Activated CD4-positive, alpha-beta T cell treated with anti-CD3 and anti-CD28 coated beads for 1 hour (primary cell): ENCODE measurements around the gene LHB.
"Not testable (repeated sequence)": the region's sequence is repeated elsewhere in the genome, so short reads cannot be mapped to it uniquely, and the experiment has no call there.

Experiments used
- DNase-seq: peaks from one replicate; pipeline ENCODE4 v3.0.0-alpha.2; 2020

LHB gene

GRCh38 chr19:49036815-49037214, 19.9 kb upstream of the LHB start, which contains the start of gene CGB1:
Gene CGB1, minus strand, starts transcription at chr19:49036895. Its CDS starts 184 bp downstream, at chr19:49036711.
- not testable (repeated sequence) for DNase-seq

- DNase-seq, result not testable (repeated sequence)
Measured at GRCh38 chr19:49031642-49032301, 14.9 kb upstream of the LHB start, which contains the start of gene CGB2. Gene CGB2, plus strand, starts transcription at chr19:49031890. Its CDS starts 206 bp downstream, at chr19:49032096.

- not testable (repeated sequence) for DNase-seq
Measured at GRCh38 chr19:49030323-49030722, 13.4 kb upstream of the LHB start.

GRCh38 chr19:49029749-49030148, 12.9 kb upstream of the LHB start:
- not testable (repeated sequence) for DNase-seq

GRCh38 chr19:49028686-49029085, 11.8 kb upstream of the LHB start:
- not testable (repeated sequence) for DNase-seq

GRCh38 chr19:49025599-49025998, 8.7 kb upstream of the LHB start:
- DNase-seq, result not testable (repeated sequence)

GRCh38 chr19:49025088-49025487, 8.2 kb upstream of the LHB start:
- not testable (repeated sequence) for DNase-seq

GRCh38 chr19:49024233-49024632, 7.3 kb upstream of the LHB start, which contains the start of gene CGB3:
Gene CGB3, minus strand, starts transcription at chr19:49024333. Its CDS starts 362 bp downstream, at chr19:49023971.
- DNase-seq, result not testable (repeated sequence)

- DNase-seq, result no peak
Measured at GRCh38 chr19:49022116-49022515, 5.2 kb upstream of the LHB start.

- no peak for DNase-seq
Measured at GRCh38 chr19:49020931-49021895, 4.3 kb upstream of the LHB start.

- DNase-seq, result no peak
Measured at GRCh38 chr19:49020342-49020741, 3.5 kb upstream of the LHB start.

GRCh38 chr19:49019242-49019932, 2.5 kb upstream of the LHB start:
- peak; percentile 57 for DNase-seq

GRCh38 chr19:49018388-49019241, 1.7 kb upstream of the LHB start:
- DNase-seq, result not testable (repeated sequence)

- peak; percentile 60 for DNase-seq
Measured at GRCh38 chr19:49017666-49018351, 918 bp upstream of the LHB start.

- no peak for DNase-seq
Measured at GRCh38 chr19:49016067-49016839, 638 bp downstream of the LHB start.

- no peak for DNase-seq
Measured at GRCh38 chr19:49014870-49015255, 2.0 kb downstream of the LHB start.

GRCh38 chr19:49014123-49014869, 2.6 kb downstream of the LHB start:
- no peak for DNase-seq

- DNase-seq, result no peak
Measured at GRCh38 chr19:49011194-49011593, 5.7 kb downstream of the LHB start.

GRCh38 chr19:49010453-49010852, 6.4 kb downstream of the LHB start:
- DNase-seq, result no peak

- DNase-seq, result no peak
Measured at GRCh38 chr19:49009828-49010227, 7.1 kb downstream of the LHB start.
